Mesendoderm (in vitro differentiated cells): ENCODE results near the gene HDAC4.
"Not testable (repeated sequence)": the region's sequence is repeated elsewhere in the genome, so short reads cannot be mapped to it uniquely, and the experiment has no call there.

Source experiments
- DNase-seq: peaks from one replicate; pipeline ENCODE4 v3.0.0; 2013
- H2AK5ac ChIP-seq: 2 replicates; pipeline ENCODE4 v1.6.1; 2013; ENCODE audit warnings: low read length, inconsistent platforms
- H2BK120ac ChIP-seq: 2 replicates; pipeline ENCODE4 v1.6.1; 2013; ENCODE audit warnings: low read depth, mild to moderate bottlenecking, low read length, moderate library complexity, mixed read lengths
- H2BK15ac ChIP-seq: replicated peaks from 2 replicates; pipeline ENCODE4 v1.6.1; 2013; ENCODE audit warnings: low read depth, mild to moderate bottlenecking, moderate library complexity
- H2BK5ac ChIP-seq: 2 replicates; pipeline ENCODE4 v1.6.1; 2013; ENCODE audit warnings: low read length, inconsistent platforms
- H3K18ac ChIP-seq: 2 replicates; pipeline ENCODE4 v1.6.1; 2013; ENCODE audit warnings: mild to moderate bottlenecking, low read length, mixed read lengths
- H3K23ac ChIP-seq: one replicate; pipeline ENCODE4 v1.6.1; 2013; ENCODE audit warnings: low read length
- H3K27ac ChIP-seq: 2 replicates; pipeline ENCODE4 v1.5.1; 2013; ENCODE audit warnings: low read depth, mild to moderate bottlenecking, inconsistent platforms, low read length, moderate library complexity
- H3K27me3 ChIP-seq: 2 replicates; pipeline ENCODE4 v1.6.1; 2013; ENCODE audit warnings: low read length, control low read depth, mild to moderate bottlenecking, inconsistent platforms; ENCODE audit not compliant: insufficient read depth, poor library complexity
- H3K36me3 ChIP-seq: 2 replicates; pipeline ENCODE4 v1.6.1; 2013; ENCODE audit warnings: low read length, inconsistent platforms; ENCODE audit not compliant: control insufficient read depth, insufficient read depth
- H3K4ac ChIP-seq: one replicate; pipeline ENCODE4 v1.6.1; 2013; ENCODE audit warnings: low read depth, mild to moderate bottlenecking, low read length, moderate library complexity
- H3K4me1 ChIP-seq: 2 replicates; pipeline ENCODE4 v1.6.1; 2013; ENCODE audit warnings: low read depth, low read length, inconsistent platforms; ENCODE audit not compliant: control insufficient read depth
- H3K4me2 ChIP-seq: 2 replicates; pipeline ENCODE4 v1.6.1; 2013; ENCODE audit warnings: low read length
- H3K4me3 ChIP-seq: 2 replicates; pipeline ENCODE4 v1.5.1; 2013; ENCODE audit warnings: mild to moderate bottlenecking, low read length
- H3K56ac ChIP-seq: one replicate; pipeline ENCODE4 v1.6.1; 2013; ENCODE audit warnings: low read length
- H3K79me1 ChIP-seq: 2 replicates; pipeline ENCODE4 v1.6.1; 2013; ENCODE audit warnings: low read length, inconsistent platforms
- H3K79me2 ChIP-seq: 2 replicates; pipeline ENCODE4 v1.6.1; 2013; ENCODE audit warnings: mild to moderate bottlenecking, low read length; ENCODE audit not compliant: control insufficient read depth, insufficient read depth
- H3K9ac ChIP-seq: 2 replicates; pipeline ENCODE4 v1.6.1; 2013; ENCODE audit warnings: low read length, inconsistent platforms
- H4K5ac ChIP-seq: one replicate; pipeline ENCODE4 v1.6.1; 2013; ENCODE audit warnings: low read length
- H4K8ac ChIP-seq: one replicate; pipeline ENCODE4 v1.6.1; 2013; ENCODE audit warnings: low read depth, mild to moderate bottlenecking, control low read depth, low read length, moderate library complexity
- WGBS: extraction: QIAGEN DNeasy Blood & Tissue Kit; methylation state at CpG from one replicate; pipeline ENCODE4 v1.1.7; 2013; ENCODE audit warnings: low lambda C conversion rate, missing lambda C conversion rate; ENCODE audit not compliant: insufficient coverage; ENCODE audit errors: extremely low coverage; 5-methylcytosine and 5-hydroxymethylcytosine counted together

Gene HDAC4

DNA sequence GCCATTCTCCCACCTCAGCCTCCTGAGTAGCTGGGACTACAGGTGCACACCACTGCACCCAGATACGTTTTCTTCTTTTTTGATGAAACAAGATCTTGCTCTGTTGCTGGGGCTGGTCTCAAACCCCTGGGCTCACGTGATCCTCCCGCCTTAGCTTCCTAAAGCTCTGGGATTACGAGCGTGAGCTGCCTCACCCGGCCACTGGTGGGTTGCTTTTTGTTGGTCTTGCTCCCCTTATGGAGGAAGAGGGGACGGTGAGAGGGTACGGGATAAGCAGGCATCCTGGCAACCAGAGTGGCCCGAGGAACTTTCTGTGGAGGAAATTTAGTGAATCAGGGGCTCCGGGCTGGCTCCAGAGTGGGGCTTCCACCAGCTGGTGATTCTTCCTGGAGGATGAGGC lies 222.3 kb downstream of the HDAC4 start:
- H3K27ac ChIP-seq = no peak overlapping the region
- no peak overlapping the region for H2AK5ac ChIP-seq
- no peak overlapping the region for H3K4ac ChIP-seq
- no CpG with 5 or more reads among the region's 10 CpGs for WGBS
- H3K36me3 ChIP-seq = peaks cover 4% of the 10 kb centered on the region
- no peak overlapping the region for H4K5ac ChIP-seq
- no peaks in the 10 kb centered on the region for H3K79me2 ChIP-seq
- no peaks in the 10 kb centered on the region for H3K79me1 ChIP-seq
- H3K18ac ChIP-seq = no peak overlapping the region
- H3K56ac ChIP-seq = no peak overlapping the region
- no peak overlapping the region for H3K9ac ChIP-seq
- H2BK15ac ChIP-seq = no peak overlapping the region
- no peak overlapping the region for H4K8ac ChIP-seq
- H3K4me3 ChIP-seq = no peak overlapping the region
- H3K27me3 ChIP-seq = no peaks in the 10 kb centered on the region
- H2BK120ac ChIP-seq = no peak overlapping the region
- no peak overlapping the region for H3K4me2 ChIP-seq
- H3K4me1 ChIP-seq = no peaks in the 10 kb centered on the region
- no peak overlapping the region for H3K23ac ChIP-seq
- no peak overlapping the region for H2BK5ac ChIP-seq
- DNase-seq = no peak

DNA sequence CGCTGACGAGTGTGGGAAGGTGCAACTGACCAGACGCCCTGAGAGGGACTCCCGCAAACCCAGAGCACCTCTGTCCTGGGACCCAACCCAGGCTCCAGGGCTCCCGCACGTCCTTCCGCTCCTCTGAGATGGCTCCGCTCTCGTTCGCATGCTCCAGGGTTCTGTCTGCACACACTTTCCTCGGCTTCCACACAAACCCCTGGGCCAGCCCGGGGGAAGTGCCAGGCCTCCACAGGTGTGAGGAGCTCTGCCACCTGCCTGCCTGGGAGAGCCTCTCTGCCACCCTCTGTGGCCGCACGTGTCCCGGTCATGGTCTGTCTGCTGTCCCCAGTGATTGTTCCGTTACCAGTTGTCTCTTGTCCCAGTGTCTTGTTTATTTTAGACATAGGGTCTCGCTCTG lies 222.9 kb downstream of the HDAC4 start:
- H3K9ac ChIP-seq = no peak overlapping the region
- no CpG with 5 or more reads among the region's 17 CpGs for WGBS
- H3K23ac ChIP-seq = no peak overlapping the region
- no peak for DNase-seq
- no peak overlapping the region for H3K56ac ChIP-seq
- no peak overlapping the region for H3K4ac ChIP-seq
- no peak overlapping the region for H3K27ac ChIP-seq
- H3K27me3 ChIP-seq = no peaks in the 10 kb centered on the region
- H3K4me2 ChIP-seq = no peak overlapping the region
- no peak overlapping the region for H4K5ac ChIP-seq
- H3K36me3 ChIP-seq = peaks cover 4% of the 10 kb centered on the region
- H4K8ac ChIP-seq = no peak overlapping the region
- H3K79me1 ChIP-seq = no peaks in the 10 kb centered on the region
- H3K18ac ChIP-seq = no peak overlapping the region
- no peak overlapping the region for H2AK5ac ChIP-seq
- no peak overlapping the region for H2BK5ac ChIP-seq
- H3K4me3 ChIP-seq = no peak overlapping the region
- H3K79me2 ChIP-seq = no peaks in the 10 kb centered on the region
- no peak overlapping the region for H2BK15ac ChIP-seq
- no peak overlapping the region for H2BK120ac ChIP-seq
- no peaks in the 10 kb centered on the region for H3K4me1 ChIP-seq

DNA sequence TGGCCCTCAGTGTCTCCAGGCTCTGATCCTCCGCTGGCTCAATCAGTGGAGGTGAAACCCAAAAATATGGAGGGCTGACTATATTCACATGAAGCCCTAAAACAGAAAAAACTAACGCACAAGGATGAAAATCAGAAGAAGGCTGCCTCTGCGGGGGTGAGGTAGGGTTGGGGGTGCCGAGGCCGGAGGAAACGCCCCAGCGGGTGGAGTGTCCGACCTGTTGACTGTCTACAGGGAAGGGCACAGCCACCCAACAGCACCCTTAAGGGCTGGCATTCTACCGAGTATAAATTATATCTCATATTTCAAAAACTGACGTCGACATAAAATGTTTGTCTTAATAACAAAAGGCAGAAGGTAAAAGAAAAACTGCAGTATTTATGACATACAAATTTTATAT lies 223.5 kb downstream of the HDAC4 start:
- Histone ChIP-seq H3K27ac (no peak overlapping the region), H3K4ac (no peak overlapping the region), H3K79me2 (no peaks in the 10 kb centered on the region), H4K8ac (no peak overlapping the region), H3K4me1 (no peaks in the 10 kb centered on the region), H3K79me1 (no peaks in the 10 kb centered on the region), H3K18ac (no peak overlapping the region), H3K27me3 (no peaks in the 10 kb centered on the region), H3K9ac (no peak overlapping the region), H2AK5ac (no peak overlapping the region), H3K23ac (no peak overlapping the region), H2BK120ac (no peak overlapping the region), H2BK5ac (no peak overlapping the region), H2BK15ac (no peak overlapping the region), H3K36me3 (peaks cover 4% of the 10 kb centered on the region), H3K4me2 (no peak overlapping the region), H3K4me3 (no peak overlapping the region), H4K5ac (no peak overlapping the region), H3K56ac (no peak overlapping the region)
- no peak for DNase-seq
- no CpG with 5 or more reads among the region's 11 CpGs for WGBS

DNA sequence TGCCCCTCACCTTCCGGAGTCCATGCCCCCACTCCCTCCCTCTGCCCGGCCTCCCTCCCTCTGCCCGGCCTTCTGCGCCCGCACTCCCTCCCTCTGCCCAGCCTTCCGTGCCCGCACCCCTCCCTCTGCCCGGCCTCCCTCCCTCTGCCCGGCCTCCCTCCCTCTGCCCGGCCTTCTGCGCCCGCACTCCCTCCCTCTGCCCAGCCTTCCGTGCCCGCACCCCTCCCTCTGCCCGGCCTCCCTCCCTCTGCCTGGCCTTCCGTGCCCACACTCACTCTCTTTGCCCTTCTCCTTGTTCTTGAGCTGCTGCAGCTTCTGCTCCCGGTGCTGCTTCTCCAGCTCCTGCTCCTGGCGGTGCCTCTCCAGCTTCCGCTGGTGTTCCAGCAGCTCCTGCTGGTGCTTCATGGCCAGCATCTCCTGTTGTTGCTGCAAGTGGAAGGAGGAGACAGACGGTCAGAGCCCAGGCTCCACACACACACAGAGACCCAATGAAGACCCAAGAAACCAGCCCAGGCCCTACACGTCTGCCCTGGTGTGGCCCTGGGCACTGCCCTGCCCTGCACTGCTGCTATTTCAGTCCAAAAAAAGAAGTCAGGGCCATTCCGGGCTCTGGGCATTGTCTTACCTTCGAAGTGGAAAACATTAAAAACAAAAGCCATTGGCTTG lies 224.5 kb downstream of the HDAC4 start:
- H3K23ac ChIP-seq, H3K36me3 ChIP-seq, H4K5ac ChIP-seq, H3K79me1 ChIP-seq, H3K4me2 ChIP-seq, H2BK120ac ChIP-seq, H4K8ac ChIP-seq, H3K18ac ChIP-seq, H3K27me3 ChIP-seq, H3K4me3 ChIP-seq, H3K56ac ChIP-seq, H3K79me2 ChIP-seq, H3K9ac ChIP-seq, H3K27ac ChIP-seq, H2AK5ac ChIP-seq, H3K4ac ChIP-seq, H2BK5ac ChIP-seq, H3K4me1 ChIP-seq, DNase-seq, H2BK15ac ChIP-seq: not testable (repeated sequence)
- WGBS = no CpG with 5 or more reads among the region's 23 CpGs

DNA sequence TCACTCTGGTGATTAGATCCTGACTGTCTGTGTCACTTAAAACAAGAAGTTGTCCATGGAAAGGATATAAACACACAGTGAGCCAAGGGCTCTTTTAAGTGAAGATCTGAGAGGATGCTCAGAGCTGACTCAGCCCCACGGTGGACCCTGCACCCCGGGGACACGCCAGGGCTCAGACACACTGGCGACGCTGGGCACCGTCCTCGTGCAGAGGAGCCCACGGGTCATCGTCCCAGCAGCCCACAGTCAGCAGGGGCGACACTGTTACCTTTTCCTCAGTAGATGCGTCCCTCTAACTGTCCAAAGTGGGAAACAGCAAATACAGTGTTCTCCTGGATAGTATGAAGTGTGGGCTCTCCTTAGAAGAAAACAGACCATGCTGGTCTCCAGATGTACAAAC lies 225.6 kb downstream of the HDAC4 start:
- DNase-seq = no peak
- Histone ChIP-seq H4K8ac (no peak overlapping the region), H3K4me2 (no peak overlapping the region), H3K4me1 (no peaks in the 10 kb centered on the region), H3K23ac (no peak overlapping the region), H3K18ac (no peak overlapping the region), H3K4me3 (no peak overlapping the region), H3K79me1 (no peaks in the 10 kb centered on the region), H2BK5ac (no peak overlapping the region), H3K9ac (no peak overlapping the region), H3K79me2 (no peaks in the 10 kb centered on the region), H4K5ac (no peak overlapping the region), H3K4ac (no peak overlapping the region), H3K56ac (no peak overlapping the region), H2BK120ac (no peak overlapping the region), H2BK15ac (no peak overlapping the region), H3K36me3 (peaks cover 4% of the 10 kb centered on the region), H2AK5ac (no peak overlapping the region), H3K27me3 (no peaks in the 10 kb centered on the region), H3K27ac (no peak overlapping the region)
- no CpG with 5 or more reads among the region's 11 CpGs for WGBS

DNA sequence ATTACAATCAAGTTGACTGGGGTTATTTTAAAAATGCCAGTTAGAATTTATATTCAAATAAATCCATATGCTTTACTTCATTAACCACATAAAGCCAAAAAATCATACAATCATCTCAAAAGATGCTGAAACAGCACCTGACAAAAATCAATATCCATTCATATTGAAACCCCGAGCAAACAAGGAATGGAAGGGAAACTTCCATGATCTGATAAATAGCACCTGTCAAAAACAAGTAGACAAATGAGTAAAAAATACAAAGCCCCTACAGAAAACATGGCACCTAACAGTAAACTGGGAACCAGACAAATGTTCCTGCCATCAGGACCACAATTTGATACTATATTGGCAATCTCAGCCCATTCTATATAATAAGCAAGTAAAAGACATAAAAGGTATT lies 227.5 kb downstream of the HDAC4 start:
- H3K18ac ChIP-seq = no peak overlapping the region

More for the DNA sequence above, 227.5 kb downstream of the HDAC4 start:
- DNase-seq = no peak
- Histone ChIP-seq H4K5ac (no peak overlapping the region), H3K79me2 (no peaks in the 10 kb centered on the region), H3K27ac (no peak overlapping the region), H3K9ac (no peak overlapping the region), H4K8ac (no peak overlapping the region), H3K4ac (no peak overlapping the region), H2AK5ac (no peak overlapping the region), H3K27me3 (no peaks in the 10 kb centered on the region), H3K23ac (no peak overlapping the region), H3K4me2 (no peak overlapping the region), H3K36me3 (peaks cover 4% of the 10 kb centered on the region), H3K4me3 (no peak overlapping the region), H2BK120ac (no peak overlapping the region), H3K56ac (no peak overlapping the region), H3K4me1 (no peaks in the 10 kb centered on the region), H3K79me1 (no peaks in the 10 kb centered on the region), H2BK5ac (no peak overlapping the region), H2BK15ac (no peak overlapping the region)
- WGBS = no CpG with 5 or more reads among the region's 1 CpG
